ENCODE measurements around the gene HES5. TPM values are rescaled to one million over a fixed set of nuclear protein-coding genes. Genes with fewer than 3 reads are reported as not detected.

Gene HES5
- total RNA-seq, 2 donors from 2014 or later: 0.27 to 2.7 TPM

DNA sequence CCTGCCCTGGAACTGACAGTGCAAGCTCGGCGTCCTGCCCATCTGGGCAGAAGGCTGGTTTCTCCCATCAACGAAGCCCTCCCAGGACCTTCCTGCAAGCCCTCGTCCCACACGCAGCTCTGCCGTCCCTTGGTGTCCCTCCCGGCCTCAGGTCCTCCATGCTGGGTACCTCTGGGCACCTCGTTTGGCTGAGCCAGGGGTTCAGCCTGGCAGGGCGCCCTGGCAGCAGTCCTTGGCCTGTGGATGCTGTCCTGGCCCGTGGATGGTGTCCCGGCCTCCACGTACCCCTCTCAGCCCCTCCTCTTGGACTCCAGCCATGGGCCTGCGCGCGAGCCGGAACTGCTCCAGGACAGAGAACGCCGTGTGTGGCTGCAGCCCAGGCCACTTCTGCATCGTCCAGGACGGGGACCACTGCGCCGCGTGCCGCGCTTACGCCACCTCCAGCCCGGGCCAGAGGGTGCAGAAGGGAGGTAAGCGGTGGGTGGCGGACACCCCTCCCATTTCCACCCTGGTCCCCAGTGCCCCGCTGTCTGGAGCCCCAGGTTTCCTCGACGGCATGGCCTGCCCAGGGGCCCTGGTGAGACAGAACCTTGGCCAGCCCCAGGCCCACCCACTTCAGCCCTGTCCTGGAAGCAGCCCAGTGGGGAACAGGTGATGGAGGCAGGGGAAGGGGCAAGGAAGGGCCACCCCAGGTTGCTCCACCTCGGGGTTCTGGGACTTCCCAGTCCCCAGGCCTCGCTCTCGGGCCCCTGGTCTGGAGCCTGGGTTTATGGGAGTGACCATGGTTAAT is 29.6 kb upstream of the HES5 start:
- H3K27me3 ChIP-seq (replicated peaks; ENCODE audit: insufficient read depth): no peaks in the 10 kb centered on the region
- no peaks in the 10 kb centered on the region for H3K9me3 ChIP-seq
- TF ChIP-seq, protein P1, sequence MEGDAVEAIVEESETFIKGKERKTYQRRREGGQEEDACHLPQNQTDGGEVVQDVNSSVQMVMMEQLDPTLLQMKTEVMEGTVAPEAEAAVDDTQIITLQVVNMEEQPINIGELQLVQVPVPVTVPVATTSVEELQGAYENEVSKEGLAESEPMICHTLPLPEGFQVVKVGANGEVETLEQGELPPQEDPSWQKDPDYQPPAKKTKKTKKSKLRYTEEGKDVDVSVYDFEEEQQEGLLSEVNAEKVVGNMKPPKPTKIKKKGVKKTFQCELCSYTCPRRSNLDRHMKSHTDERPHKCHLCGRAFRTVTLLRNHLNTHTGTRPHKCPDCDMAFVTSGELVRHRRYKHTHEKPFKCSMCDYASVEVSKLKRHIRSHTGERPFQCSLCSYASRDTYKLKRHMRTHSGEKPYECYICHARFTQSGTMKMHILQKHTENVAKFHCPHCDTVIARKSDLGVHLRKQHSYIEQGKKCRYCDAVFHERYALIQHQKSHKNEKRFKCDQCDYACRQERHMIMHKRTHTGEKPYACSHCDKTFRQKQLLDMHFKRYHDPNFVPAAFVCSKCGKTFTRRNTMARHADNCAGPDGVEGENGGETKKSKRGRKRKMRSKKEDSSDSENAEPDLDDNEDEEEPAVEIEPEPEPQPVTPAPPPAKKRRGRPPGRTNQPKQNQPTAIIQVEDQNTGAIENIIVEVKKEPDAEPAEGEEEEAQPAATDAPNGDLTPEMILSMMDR (IDR thresholded peaks at IDR 0.05): no peak
- H3K4me1 ChIP-seq (ENCODE audit: control insufficient read depth in 1 of 2, low read depth in 2 of 2): peaks cover 15 to 28% of the 10 kb centered on the region in 2 donors
- H3K36me3 ChIP-seq: no peaks in the 10 kb centered on the region
- no peak overlapping the region for H3K4me3 ChIP-seq
- no peak overlapping the region for H3K27ac ChIP-seq
- ATAC-seq (ENCODE audit: insufficient number of reproducible peaks, low FRiP score, low read depth): no peak
- no peak for DNase-seq (ENCODE audit: low spot score)

DNA sequence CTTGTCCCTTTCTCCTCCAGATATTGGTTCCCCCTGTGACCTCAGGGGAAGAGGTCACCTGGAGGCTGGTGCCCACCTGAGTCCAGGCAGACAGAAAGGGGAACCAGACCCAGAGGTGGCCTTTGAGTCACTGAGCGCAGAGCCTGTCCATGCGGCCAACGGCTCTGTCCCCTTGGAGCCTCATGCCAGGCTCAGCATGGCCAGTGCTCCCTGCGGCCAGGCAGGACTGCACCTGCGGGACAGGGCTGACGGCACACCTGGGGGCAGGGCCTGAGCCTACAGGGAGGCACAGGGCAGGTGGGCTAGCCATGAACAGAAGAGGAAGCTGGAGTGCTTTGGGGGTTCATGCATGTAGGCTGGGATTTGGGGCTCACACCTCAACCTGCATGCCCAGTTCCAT is 28.8 kb upstream of the HES5 start:
- peaks cover 15 to 28% of the 10 kb centered on the region in 2 donors for H3K4me1 ChIP-seq (ENCODE audit: control insufficient read depth in 1 of 2, low read depth in 2 of 2)
- TF ChIP-seq, protein P1 (IDR thresholded peaks at IDR 0.05): no peak
- H3K27me3 ChIP-seq (replicated peaks; ENCODE audit: insufficient read depth): no peaks in the 10 kb centered on the region
- no peaks in the 10 kb centered on the region for H3K36me3 ChIP-seq
- H3K27ac ChIP-seq: no peak overlapping the region
- H3K9me3 ChIP-seq: no peaks in the 10 kb centered on the region
- DNase-seq (ENCODE audit: low spot score) (no peak), ATAC-seq (ENCODE audit: insufficient number of reproducible peaks, low FRiP score, low read depth) (no peak)
- no peak overlapping the region for H3K4me3 ChIP-seq

DNA sequence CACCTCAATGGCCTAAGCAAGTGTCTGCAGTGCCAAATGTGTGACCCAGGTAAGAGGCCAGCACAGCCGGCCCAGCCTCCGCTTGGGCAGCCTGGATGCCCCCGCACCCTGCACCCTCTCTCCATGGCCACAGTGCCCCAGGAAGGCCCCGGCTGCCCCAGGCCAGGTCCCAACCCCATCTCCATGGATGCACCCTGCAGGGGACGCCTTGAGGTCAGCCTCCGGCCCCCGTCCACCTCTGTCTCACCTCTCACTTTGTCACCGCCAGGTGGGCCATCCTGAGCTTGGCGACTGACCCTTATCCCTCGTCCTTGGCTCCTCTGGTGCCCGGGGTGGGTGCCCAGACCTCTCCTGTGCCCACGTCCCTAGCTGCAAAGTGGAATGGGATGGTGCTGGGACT is 28.4 kb upstream of the HES5 start:
- no peak overlapping the region for H3K27ac ChIP-seq
- peaks cover 15 to 28% of the 10 kb centered on the region in 2 donors for H3K4me1 ChIP-seq (ENCODE audit: control insufficient read depth in 1 of 2, low read depth in 2 of 2)
- no peaks in the 10 kb centered on the region for H3K27me3 ChIP-seq (replicated peaks; ENCODE audit: insufficient read depth)
- H3K4me3 ChIP-seq: no peak overlapping the region
- TF ChIP-seq, protein P1 (IDR thresholded peaks at IDR 0.05): no peak
- DNase-seq (ENCODE audit: low spot score): no peak
- ATAC-seq (ENCODE audit: insufficient number of reproducible peaks, low FRiP score, low read depth): no peak
- H3K9me3 ChIP-seq: no peaks in the 10 kb centered on the region
- H3K36me3 ChIP-seq: no peaks in the 10 kb centered on the region

DNA sequence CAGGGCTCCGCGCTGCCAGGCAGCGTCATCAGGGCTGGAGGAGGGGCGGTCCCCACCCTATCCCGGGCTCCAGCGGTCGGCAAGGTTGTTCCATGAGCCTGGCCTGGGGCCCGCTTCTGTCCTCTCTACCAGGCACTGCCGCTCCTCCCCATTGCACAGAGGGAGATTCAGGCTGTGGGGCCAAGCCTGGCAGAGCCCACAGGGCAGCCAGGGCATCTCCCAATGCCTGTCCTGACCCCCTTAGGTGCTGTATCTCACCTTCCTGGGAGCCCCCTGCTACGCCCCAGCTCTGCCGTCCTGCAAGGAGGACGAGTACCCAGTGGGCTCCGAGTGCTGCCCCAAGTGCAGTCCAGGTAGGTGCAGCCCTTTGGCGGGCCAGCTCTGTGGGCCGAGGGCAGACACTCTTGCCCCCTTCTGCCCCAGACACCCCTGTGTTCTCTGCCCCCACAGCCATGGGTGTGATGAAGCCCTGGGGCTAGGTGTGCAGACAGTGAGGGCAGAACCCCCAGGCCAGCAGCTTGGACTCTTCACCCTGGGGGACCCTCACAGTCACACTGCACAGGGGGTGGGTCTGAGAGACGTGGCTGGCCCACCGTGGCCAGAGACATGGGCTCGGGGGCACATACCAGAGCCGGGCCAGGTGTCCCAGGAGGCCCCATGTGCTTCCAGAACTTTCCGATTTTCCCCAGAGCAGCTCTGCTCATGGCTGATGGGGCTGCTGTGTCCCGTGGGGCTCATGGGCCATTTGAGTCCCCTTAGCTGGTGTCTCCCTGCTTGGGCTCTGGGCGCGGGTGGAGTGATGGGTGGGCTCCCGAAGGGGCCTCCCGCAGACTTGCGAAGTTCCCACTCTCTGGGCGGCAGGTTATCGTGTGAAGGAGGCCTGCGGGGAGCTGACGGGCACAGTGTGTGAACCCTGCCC is 27.7 kb upstream of the HES5 start:
- Histone ChIP-seq H3K27me3 (replicated peaks; ENCODE audit: insufficient read depth) (no peaks in the 10 kb centered on the region), H3K27ac (no peak overlapping the region), H3K36me3 (no peaks in the 10 kb centered on the region), H3K9me3 (no peaks in the 10 kb centered on the region), H3K4me3 (peak overlapping the region; percentile 95), H3K4me1 (ENCODE audit: control insufficient read depth in 1 of 2, low read depth in 2 of 2) (peaks cover 15 to 28% of the 10 kb centered on the region in 2 donors)
- ATAC-seq (ENCODE audit: insufficient number of reproducible peaks, low FRiP score, low read depth): no peak
- TF ChIP-seq, protein P1 (IDR thresholded peaks at IDR 0.05): no peak
- DNase-seq (ENCODE audit: low spot score): no peak

Measured in thoracic aorta (tissue), 2 donors.